ENCODE data around the gene LRRC9.

GRCh38 chr14:60079723-60080122 is 159.8 kb downstream of the LRRC9 start:
- peak in 1 of 6 experiments; percentile 4 for TF ChIP-seq CTCF (IDR thresholded peaks at IDR 0.05)
- no peak for TF ChIP-seq POLR2A (IDR thresholded peaks at IDR 0.05)
